GM12865 (cell line): Measurements from ENCODE around the gene RAB26.

Experiments used
- DNase-seq: peaks from one replicate; pipeline ENCODE4 v3.0.0; 2010; ENCODE audit warnings: low read depth
- H3K4me3 ChIP-seq: 2 replicates; pipeline ENCODE4 v1.5.1; 2011; ENCODE audit warnings: mild to moderate bottlenecking, low read depth, low read length, control low read depth
- CTCF ChIP-seq: IDR thresholded peaks from 2 replicates; pipeline ENCODE4 v1.5.1; 2011; ENCODE audit warnings: low read length, control low read depth, low read depth, inconsistent platforms; ENCODE audit not compliant: insufficient read depth; ENCODE audit errors: missing control alignments

The RAB26 gene

GRCh38 chr16:2171601-2172178 is 23.3 kb downstream of the RAB26 start:
- no peak for TF ChIP-seq CTCF
- no peak for DNase-seq
- no peak overlapping the region for H3K4me3 ChIP-seq

- no peak overlapping the region for H3K4me3 ChIP-seq
- no peak for TF ChIP-seq CTCF
- DNase-seq: no peak
These were observed 24.4 kb downstream of the RAB26 start for GRCh38 chr16:2172688-2173335.

- no peak overlapping the region for H3K4me3 ChIP-seq
- no peak for TF ChIP-seq CTCF
- no peak for DNase-seq
These were observed 24.9 kb downstream of the RAB26 start for GRCh38 chr16:2173366-2173765.

GRCh38 chr16:2173916-2174315 is 25.5 kb downstream of the RAB26 start:
- no peak overlapping the region for H3K4me3 ChIP-seq
- TF ChIP-seq CTCF: no peak
- no peak for DNase-seq

GRCh38 chr16:2174396-2175131 is 26.1 kb downstream of the RAB26 start:
- no peak for DNase-seq
- no peak overlapping the region for H3K4me3 ChIP-seq
- TF ChIP-seq CTCF: no peak

GRCh38 chr16:2175454-2175853 is 27.0 kb downstream of the RAB26 start:
- no peak for DNase-seq
- no peak for TF ChIP-seq CTCF
- H3K4me3 ChIP-seq: no peak overlapping the region

- TF ChIP-seq CTCF: no peak
- no peak for DNase-seq
- no peak overlapping the region for H3K4me3 ChIP-seq
These were observed 27.6 kb downstream of the RAB26 start for GRCh38 chr16:2176047-2176446.
